ENCODE data around the gene TNFRSF8. TPM values are rescaled to one million over a fixed set of nuclear protein-coding genes. Genes with fewer than 3 reads are reported as not detected.

Gene TNFRSF8
- total RNA-seq, 1 experiment from 2014 or later, result 0.13 TPM

DNA sequence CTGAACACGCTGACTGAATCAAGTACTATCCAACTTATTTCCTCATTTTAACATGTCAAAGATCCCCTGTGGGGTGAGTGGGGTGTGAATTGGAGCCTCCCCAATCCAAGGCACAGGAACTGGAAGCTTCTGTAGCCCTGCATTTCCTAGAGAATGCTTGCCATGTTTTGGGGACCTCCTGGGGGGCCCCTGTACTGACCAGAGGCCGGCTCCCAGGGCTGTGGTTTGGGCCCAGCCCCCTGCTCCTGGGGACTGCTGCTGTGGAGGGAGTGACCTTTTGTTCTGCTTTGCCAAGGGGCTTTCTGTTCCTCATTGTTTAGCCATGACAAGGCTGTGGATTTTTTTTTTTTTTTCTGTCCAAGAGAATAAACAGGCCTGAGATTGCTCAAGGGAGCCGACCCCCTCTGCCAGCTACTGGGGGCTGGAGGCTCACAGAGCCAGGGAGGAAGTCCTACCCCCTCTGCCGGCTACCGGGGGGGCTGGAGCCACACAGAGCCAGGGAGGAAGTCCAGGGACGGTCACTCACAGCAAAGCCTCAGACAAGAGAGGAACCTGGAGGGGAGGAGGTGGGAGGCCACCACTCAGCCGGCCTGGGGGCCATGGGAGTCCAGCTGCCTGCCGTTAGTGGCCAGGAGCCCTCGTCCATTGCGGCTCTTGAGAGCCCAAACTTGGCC, 121.0 kb downstream of the TNFRSF8 start:
- BruUV-seq (replicated peaks), result no TSS peak
- CTCF ChIA-PET, result no interaction called here
- in situ Hi-C loops (cut with HindIII; ENCODE audit: low pct_unique_long_range_greater_than_20kb, low sequenced_read_pairs) (no loop called here), intact Hi-C loops (cut with micrococcal nuclease; ENCODE audit: unreplicated experiment) (no loop called here)
- DNase-seq (ENCODE audit: low read depth, low spot score) (no peak), ATAC-seq (0 out of 2 replicates have a peak, but pooled peaks have one; percentile 9)
- TF ChIP-seq POLR2AphosphoS5 (IDR thresholded peaks at IDR 0.05; ENCODE audit: low read depth, low read length), result no peak
- TF ChIP-seq, protein P1, sequence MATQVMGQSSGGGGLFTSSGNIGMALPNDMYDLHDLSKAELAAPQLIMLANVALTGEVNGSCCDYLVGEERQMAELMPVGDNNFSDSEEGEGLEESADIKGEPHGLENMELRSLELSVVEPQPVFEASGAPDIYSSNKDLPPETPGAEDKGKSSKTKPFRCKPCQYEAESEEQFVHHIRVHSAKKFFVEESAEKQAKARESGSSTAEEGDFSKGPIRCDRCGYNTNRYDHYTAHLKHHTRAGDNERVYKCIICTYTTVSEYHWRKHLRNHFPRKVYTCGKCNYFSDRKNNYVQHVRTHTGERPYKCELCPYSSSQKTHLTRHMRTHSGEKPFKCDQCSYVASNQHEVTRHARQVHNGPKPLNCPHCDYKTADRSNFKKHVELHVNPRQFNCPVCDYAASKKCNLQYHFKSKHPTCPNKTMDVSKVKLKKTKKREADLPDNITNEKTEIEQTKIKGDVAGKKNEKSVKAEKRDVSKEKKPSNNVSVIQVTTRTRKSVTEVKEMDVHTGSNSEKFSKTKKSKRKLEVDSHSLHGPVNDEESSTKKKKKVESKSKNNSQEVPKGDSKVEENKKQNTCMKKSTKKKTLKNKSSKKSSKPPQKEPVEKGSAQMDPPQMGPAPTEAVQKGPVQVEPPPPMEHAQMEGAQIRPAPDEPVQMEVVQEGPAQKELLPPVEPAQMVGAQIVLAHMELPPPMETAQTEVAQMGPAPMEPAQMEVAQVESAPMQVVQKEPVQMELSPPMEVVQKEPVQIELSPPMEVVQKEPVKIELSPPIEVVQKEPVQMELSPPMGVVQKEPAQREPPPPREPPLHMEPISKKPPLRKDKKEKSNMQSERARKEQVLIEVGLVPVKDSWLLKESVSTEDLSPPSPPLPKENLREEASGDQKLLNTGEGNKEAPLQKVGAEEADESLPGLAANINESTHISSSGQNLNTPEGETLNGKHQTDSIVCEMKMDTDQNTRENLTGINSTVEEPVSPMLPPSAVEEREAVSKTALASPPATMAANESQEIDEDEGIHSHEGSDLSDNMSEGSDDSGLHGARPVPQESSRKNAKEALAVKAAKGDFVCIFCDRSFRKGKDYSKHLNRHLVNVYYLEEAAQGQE (IDR thresholded peaks at IDR 0.05; ENCODE audit: insufficient read depth in 1 of 2, low read depth in 2 of 2, low read length in 1 of 2), result no peak
- TF ChIP-seq TCF7L2 (IDR thresholded peaks at IDR 0.05; ENCODE audit: low read depth, low read length), result no peak
- TF ChIP-seq, protein P2, sequence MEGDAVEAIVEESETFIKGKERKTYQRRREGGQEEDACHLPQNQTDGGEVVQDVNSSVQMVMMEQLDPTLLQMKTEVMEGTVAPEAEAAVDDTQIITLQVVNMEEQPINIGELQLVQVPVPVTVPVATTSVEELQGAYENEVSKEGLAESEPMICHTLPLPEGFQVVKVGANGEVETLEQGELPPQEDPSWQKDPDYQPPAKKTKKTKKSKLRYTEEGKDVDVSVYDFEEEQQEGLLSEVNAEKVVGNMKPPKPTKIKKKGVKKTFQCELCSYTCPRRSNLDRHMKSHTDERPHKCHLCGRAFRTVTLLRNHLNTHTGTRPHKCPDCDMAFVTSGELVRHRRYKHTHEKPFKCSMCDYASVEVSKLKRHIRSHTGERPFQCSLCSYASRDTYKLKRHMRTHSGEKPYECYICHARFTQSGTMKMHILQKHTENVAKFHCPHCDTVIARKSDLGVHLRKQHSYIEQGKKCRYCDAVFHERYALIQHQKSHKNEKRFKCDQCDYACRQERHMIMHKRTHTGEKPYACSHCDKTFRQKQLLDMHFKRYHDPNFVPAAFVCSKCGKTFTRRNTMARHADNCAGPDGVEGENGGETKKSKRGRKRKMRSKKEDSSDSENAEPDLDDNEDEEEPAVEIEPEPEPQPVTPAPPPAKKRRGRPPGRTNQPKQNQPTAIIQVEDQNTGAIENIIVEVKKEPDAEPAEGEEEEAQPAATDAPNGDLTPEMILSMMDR (IDR thresholded peaks at IDR 0.05), result no peak
- no peak for TF ChIP-seq SIN3A (IDR thresholded peaks at IDR 0.05; ENCODE audit: borderline replicate concordance, insufficient read depth, low read depth, low read length)
- Histone ChIP-seq H3K4me1 (ENCODE audit: control insufficient read depth, insufficient read depth, low read length) (peaks cover 8% of the 10 kb centered on the region; the same call in 1 of the 2 replicates), H3K36me3 (ENCODE audit: control insufficient read depth, insufficient read depth, low read length) (no peaks in the 10 kb centered on the region), H3K4me3 (ENCODE audit: low read depth in 2 of 2, low read length in 2 of 2) (no peak overlapping the region), H3K9me3 (ENCODE audit: control insufficient read depth, insufficient read depth, low read depth, low read length) (no peaks in the 10 kb centered on the region), H3K27ac (ENCODE audit: low read length) (no peak overlapping the region), H3K27me3 (ENCODE audit: control insufficient read depth, insufficient read depth, low read length) (no peaks in the 10 kb centered on the region)
- POLR2A ChIA-PET, result no interaction called here

DNA sequence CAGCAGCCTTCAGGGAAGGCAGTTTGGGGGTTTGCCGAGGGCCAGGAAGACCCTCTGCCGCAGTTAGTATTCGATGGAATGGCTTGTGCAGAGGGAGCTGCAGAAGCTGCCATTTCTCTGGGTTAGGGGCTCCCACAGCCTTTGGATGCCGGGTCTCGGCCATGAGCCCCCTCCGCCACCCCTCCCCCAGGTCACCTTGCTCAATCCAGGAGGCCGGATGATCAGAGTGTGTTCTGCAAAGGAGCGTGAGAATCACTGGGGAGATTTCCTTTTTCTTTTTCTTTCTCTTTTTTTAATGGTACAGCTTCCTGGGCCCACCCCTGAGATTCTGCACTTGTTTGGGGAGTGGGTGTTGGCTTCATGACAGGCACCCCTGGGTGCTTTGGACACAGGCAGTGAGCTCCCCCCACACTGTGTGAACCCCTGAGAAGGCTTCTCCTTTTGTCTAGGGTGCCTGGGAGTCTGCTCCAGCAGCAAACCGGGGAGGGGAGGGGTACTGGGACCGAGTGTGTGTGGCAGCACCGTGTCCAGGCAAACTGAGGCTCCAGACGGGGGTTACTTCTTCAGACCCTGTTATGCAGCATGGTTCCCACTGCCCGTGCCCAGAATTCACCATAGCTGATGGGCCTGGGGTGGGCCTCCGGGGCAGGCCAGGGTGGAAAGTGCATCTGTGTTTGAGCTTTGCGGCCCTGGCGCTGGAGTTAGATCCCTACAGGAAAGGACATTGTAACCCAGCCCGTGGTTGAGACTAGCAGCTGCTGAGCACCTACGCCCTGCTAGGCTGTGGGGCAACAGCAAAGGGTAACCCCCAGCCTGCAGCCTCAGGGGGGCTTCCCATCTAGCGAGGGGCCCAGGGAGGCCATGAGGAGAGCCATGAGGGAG, 122.2 kb downstream of the TNFRSF8 start:
- POLR2A ChIA-PET, result interaction anchor here (0.5 kb wide), 1 partner anchor 37 kb away, joined by 3 read pairs; no protein-coding TSS in a partner anchor
- H3K4me3 ChIP-seq (ENCODE audit: low read depth in 2 of 2, low read length in 2 of 2), result no peak overlapping the region
- H3K9me3 ChIP-seq (ENCODE audit: control insufficient read depth, insufficient read depth, low read depth, low read length), result no peaks in the 10 kb centered on the region
- ATAC-seq (peak; percentile 53), DNase-seq (ENCODE audit: low read depth, low spot score) (no peak)
- no peaks in the 10 kb centered on the region for H3K36me3 ChIP-seq (ENCODE audit: control insufficient read depth, insufficient read depth, low read length)
- intact Hi-C loops (cut with micrococcal nuclease; ENCODE audit: unreplicated experiment) (no loop called here), in situ Hi-C loops (cut with HindIII; ENCODE audit: low pct_unique_long_range_greater_than_20kb, low sequenced_read_pairs) (no loop called here)
- H3K27me3 ChIP-seq (ENCODE audit: control insufficient read depth, insufficient read depth, low read length), result no peaks in the 10 kb centered on the region
- CTCF ChIA-PET, result no interaction called here
- no TSS peak for BruUV-seq (replicated peaks)
- H3K4me1 ChIP-seq (ENCODE audit: control insufficient read depth, insufficient read depth, low read length), result peaks cover 8% of the 10 kb centered on the region; the same call in 1 of the 2 replicates
- TF ChIP-seq, protein P2 (IDR thresholded peaks at IDR 0.05), result no peak
- TF ChIP-seq SIN3A (IDR thresholded peaks at IDR 0.05; ENCODE audit: borderline replicate concordance, insufficient read depth, low read depth, low read length) (no peak), POLR2AphosphoS5 (IDR thresholded peaks at IDR 0.05; ENCODE audit: low read depth, low read length) (no peak), TCF7L2 (IDR thresholded peaks at IDR 0.05; ENCODE audit: low read depth, low read length) (no peak)
- TF ChIP-seq, protein P1 (IDR thresholded peaks at IDR 0.05; ENCODE audit: insufficient read depth in 1 of 2, low read depth in 2 of 2, low read length in 1 of 2), result no peak
- no peak overlapping the region for H3K27ac ChIP-seq (ENCODE audit: low read length)

Data from Panc1 (cell line).